Motor neuron (in vitro differentiated cells): ENCODE measurements around the gene UBR4. TPM values are rescaled to one million over a fixed set of nuclear protein-coding genes. Genes with fewer than 3 reads are reported as not detected.

Experiments used
- ATAC-seq, 8 experiments: fragments of 200-7000 bp; cut with Tn5 transposase; replicated peaks in 6 of 8; 2 replicates each; pipeline ENCODE4 v1.8.0; 2021; ENCODE audit warnings: mild to moderate bottlenecking in 8 of 8, moderate library complexity in 8 of 8
- H3K27ac ChIP-seq, 2 donors: fragments of 250-450 bp; sonication (Bioruptor Pico); 2 replicates each; pipeline ENCODE4 v1.9.0; 2021; ENCODE audit warnings: antibody characterized with exemption in 2 of 2, mild to moderate bottlenecking in 2 of 2, moderate library complexity in 1 of 2
- H3K4me1 ChIP-seq, 2 donors: fragments of 250-450 bp; sonication (Bioruptor Pico); replicated peaks in 1 of 2; 2 replicates each; pipeline ENCODE4 v1.6.1; 2021; ENCODE audit warnings: antibody characterized with exemption in 2 of 2, mild to moderate bottlenecking in 2 of 2, moderate library complexity in 1 of 2
- H3K4me3 ChIP-seq, 5 donors: fragments of 250-450 bp; sonication (Bioruptor Pico); 2 replicates each; pipeline ENCODE4 v1.9.0; 2021; ENCODE audit warnings: antibody characterized with exemption in 5 of 5, mild to moderate bottlenecking in 5 of 5, moderate library complexity in 4 of 5
- WGBS, 10 experiments: fragments of 450-650 bp; shearing (Covaris generic); methylation state at CpG; one replicate each; pipeline ENCODE4 v1.0.0; 2022; 5-methylcytosine and 5-hydroxymethylcytosine counted together
- in situ Hi-C, 9 experiments: fragments of 400-800 bp; cut with MboI; loops; one replicate each; pipeline ENCODE4 v1.15.0; 2021; ENCODE audit warnings: low sequenced_read_pairs in 9 of 9, low pct_unique_long_range_greater_than_20kb in 2 of 9; ENCODE audit not compliant: unreplicated experiment in 9 of 9
- total RNA-seq, 8 experiments: library from RNA; unstranded; fragments of 300-600 nt; gene quantifications; 2 replicates each; pipeline versions ENCODE4 v1.2.3 to v1.2.4, GENCODE V29; 2022

The UBR4 gene
- total RNA-seq, 8 experiments from 2014 or later = 67.4 to 206 (median 116) TPM

- Histone ChIP-seq H3K4me1 (peaks cover 0 to 3% of the 10 kb centered on the region in 2 donors), H3K4me3 (no peak overlapping the region), H3K27ac (no peak overlapping the region)
- peak in 2 of 8 experiments; percentile 8 to 9 for ATAC-seq
- in situ Hi-C loops = loop anchor here in 6 of 9 experiments (10.0 to 25.0 kb wide), 2 partner anchors 163 to 170 kb away; partner anchors contain the start of gene ALDH4A1 (in 6 of the 6)
- 80 to 97% (median 91%) methylated on average over 1 to 12 of the region's 21 CpGs; no CpG with 5 or more reads in 2 of the 10 experiments for WGBS, 10 experiments
Observed at GRCh38 chr1:19074902-19075721, 135.0 kb downstream of the UBR4 start.

DNA sequence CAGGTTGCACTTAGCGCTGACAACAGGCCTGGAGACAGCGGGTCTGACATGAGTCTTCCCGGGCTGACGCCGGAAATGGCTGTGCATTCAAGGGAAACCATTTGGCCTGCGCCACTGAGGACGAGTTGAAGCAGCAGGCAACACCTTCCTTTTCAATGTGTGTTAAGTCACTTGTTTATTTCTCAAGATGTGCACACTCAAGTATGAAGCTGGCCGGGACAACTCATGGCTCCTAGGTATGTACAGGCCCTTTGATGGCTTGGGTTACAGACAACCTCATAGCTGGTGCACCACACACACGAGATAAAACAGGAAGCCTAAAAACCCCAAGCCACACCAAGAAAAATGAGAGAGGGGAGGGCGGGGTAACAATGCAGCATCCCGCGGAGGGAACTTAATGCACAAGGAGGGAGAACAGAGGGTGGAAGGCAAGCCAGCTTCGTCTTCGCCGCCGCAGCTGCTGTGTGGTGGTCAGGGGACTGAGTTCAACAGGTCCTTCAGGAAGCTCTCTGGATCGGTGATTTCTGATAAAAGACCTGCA is 135.6 kb downstream of the UBR4 start:
- Histone ChIP-seq H3K4me1 (peaks cover 0 to 6% of the 10 kb centered on the region in 2 donors), H3K4me3 (no peak overlapping the region), H3K27ac (no peak overlapping the region)
- in situ Hi-C loops = loop anchor here in 3 of 9 experiments (10.0 to 25.0 kb wide), 2 partner anchors 162 to 170 kb away; partner anchors contain the start of gene ALDH4A1 (in 3 of the 3)
- WGBS, 10 experiments = 89 to 98% (median 91%) methylated on average over 2 to 15 of the region's 17 CpGs; no CpG with 5 or more reads in 4 of the 10 experiments
- ATAC-seq = no peak

GRCh38 chr1:19073311-19074186 is 136.5 kb downstream of the UBR4 start:
- Histone ChIP-seq H3K27ac (no peak overlapping the region), H3K4me1 (peaks cover 0 to 6% of the 10 kb centered on the region in 2 donors), H3K4me3 (no peak overlapping the region)
- ATAC-seq = no peak
- in situ Hi-C loops = loop anchor here in 3 of 9 experiments (10.0 to 25.0 kb wide), 2 partner anchors 161 to 169 kb away; partner anchors contain the start of gene ALDH4A1 (in 3 of the 3)
- WGBS, 10 experiments = 89 to 100% (median 92%) methylated on average over 1 to 15 of the region's 23 CpGs; no CpG with 5 or more reads in 4 of the 10 experiments

DNA sequence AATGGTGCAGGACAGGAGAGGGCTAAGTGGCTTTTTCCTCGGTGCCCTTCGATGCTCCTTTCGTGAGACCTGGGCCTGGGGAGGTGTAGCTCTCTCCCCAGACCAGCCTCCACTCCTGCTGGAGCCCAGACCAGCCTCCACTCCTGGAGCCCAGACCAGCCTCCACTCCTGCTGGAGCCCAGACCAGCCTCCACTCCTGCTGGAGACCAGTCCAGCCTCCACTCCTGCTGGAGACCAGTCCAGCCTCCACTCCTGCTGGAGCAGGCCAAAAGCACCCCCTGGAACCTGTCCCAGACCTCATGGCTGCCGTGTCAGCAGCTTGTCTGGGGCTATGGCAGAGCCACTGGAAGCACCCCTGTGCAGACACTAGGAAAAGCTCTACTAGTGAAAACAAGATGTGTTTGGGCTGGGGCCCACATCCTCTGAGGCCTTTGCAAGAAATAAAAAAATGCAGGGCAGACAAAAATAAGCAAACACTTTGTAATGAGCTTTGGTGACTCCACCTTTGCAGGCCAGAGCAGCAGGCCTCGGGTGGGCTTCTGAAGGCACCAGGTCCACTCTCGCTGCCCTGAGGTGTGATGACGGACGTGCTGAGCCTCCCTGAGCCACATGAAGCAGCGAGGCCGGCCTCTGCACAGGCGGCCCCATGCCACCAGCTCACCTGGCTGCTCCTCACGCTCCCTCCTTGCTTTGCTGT is 137.6 kb downstream of the UBR4 start:
- no peak for ATAC-seq
- Histone ChIP-seq H3K4me1 (peaks cover 0 to 6% of the 10 kb centered on the region in 2 donors), H3K27ac (no peak overlapping the region), H3K4me3 (no peak overlapping the region)
- 60 to 100% (median 85%) methylated on average over 1 to 8 of the region's 12 CpGs; no CpG with 5 or more reads in 2 of the 10 experiments for WGBS, 10 experiments
- in situ Hi-C loops = loop anchor here in 3 of 9 experiments (10.0 to 25.0 kb wide), 2 partner anchors 160 to 168 kb away; partner anchors contain the start of gene ALDH4A1 (in 3 of the 3)

DNA sequence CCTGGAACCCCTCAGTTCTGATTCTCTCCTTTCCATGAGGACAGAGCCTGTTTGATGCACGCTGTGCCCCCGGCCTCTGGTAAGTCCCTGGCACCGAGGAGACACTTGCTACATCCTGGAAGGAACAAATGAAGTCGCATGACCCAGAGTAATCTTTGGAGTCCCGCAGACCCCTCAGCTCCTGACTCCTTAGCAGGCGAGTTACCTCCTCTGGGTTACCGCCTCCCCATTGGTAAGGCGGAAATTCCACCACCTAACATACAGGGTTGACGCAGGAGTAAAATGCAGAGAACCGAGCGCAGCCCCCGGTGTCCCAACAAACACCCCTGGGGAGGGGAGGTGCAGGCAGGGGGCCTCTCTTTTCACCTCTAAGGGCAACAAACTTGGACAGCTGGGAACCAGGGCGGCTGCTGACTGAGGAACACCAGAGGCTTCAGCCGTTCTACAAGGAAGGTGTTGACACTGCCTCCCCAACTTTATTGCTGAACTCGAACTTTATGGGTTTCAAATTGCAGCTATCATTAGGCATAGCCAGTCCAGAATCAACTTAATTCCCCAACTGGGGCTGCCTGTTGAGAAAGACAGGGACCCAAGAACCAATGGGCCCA is 138.3 kb downstream of the UBR4 start:
- no peak for ATAC-seq
- H3K4me1 ChIP-seq = peaks cover 6 to 8% of the 10 kb centered on the region in 2 donors
- H3K4me3 ChIP-seq = no peak overlapping the region
- H3K27ac ChIP-seq = no peak overlapping the region
- in situ Hi-C loops = loop anchor here in 3 of 9 experiments (10.0 to 25.0 kb wide), 2 partner anchors 159 to 167 kb away; partner anchors contain the start of gene ALDH4A1 (in 3 of the 3)
- 0 to 100% (median 81%) methylated on average over 1 to 13 of the region's 15 CpGs; no CpG with 5 or more reads in 2 of the 10 experiments for WGBS, 10 experiments

- WGBS, 10 experiments = 10 to 100% (median 66%) methylated on average over 1 to 14 of the region's 17 CpGs; no CpG with 5 or more reads in 1 of the 10 experiments
- peaks cover 10 to 12% of the 10 kb centered on the region in 2 donors for H3K4me1 ChIP-seq
- H3K4me3 ChIP-seq = no peak overlapping the region
- peak in 1 of 8 experiments; percentile 5 for ATAC-seq
- no peak overlapping the region for H3K27ac ChIP-seq
- in situ Hi-C loops = loop anchor here in 3 of 9 experiments (10.0 to 25.0 kb wide), 2 partner anchors 159 to 166 kb away; partner anchors contain the start of gene ALDH4A1 (in 3 of the 3)
Observed at GRCh38 chr1:19070891-19071621, 139.0 kb downstream of the UBR4 start.

DNA sequence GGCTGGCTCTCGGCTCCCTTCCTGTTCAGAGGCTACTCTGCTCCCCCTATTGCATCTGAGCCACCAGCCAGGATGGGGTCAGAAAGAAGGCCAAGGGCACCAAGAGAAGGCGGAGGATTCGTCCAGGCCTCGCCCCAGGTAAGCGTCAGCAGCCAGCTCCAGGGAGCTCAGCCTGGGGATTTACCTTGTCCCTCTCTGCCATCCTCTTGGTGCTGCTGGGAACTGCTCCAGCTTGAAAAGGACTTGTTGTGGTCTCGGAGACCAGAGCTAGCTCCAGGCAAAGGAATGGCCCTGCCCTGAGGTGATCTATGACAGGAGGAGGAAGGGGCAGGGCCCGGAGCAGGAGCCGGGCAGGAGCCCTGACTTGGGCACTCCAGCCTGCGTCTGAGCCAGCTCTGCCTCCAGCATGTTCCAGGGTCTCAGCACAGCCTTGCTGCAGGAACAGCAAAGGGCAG is 139.8 kb downstream of the UBR4 start:
- WGBS, 10 experiments = 57 to 89% (median 69%) methylated on average over 2 to 5 of the region's 9 CpGs; no CpG with 5 or more reads in 6 of the 10 experiments
- in situ Hi-C loops = loop anchor here in 3 of 9 experiments (10.0 to 25.0 kb wide), 2 partner anchors 158 to 165 kb away; partner anchors contain the start of gene ALDH4A1 (in 3 of the 3)

DNA sequence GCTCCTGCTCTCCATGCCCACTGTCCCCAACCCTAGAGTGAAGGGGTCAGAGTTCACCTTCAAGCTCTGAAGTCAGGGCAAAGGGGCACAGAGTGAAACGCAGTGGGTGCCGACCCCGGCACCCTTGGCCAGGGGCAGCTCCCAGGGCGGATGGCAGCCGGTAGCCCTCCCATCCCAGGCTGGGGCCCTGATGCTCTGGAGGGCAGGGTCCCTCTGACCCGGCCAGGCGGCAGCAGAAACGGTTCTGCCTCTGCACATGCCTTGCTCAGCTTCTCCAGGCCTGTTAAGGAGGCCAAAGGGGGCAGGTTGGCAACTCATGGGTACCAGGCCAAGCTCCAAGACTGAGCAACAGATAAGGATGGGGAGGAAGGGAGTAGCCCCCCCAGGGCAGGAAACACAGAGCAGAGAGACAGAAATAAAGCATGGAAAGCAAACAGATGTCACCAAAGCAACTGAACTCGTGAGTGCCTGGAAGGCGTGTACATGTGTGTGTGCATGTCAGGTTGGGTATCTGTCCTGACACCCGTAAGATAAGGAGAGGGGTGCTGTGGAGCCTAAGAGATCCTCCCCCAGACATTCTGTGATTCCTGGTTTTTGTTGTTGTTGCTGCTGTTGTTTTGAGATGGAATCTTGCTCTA is 141.3 kb downstream of the UBR4 start:
- peaks cover 10 to 12% of the 10 kb centered on the region in 2 donors for H3K4me1 ChIP-seq
- no peak overlapping the region for H3K4me3 ChIP-seq
- 79 to 100% (median 82%) methylated on average over 3 to 6 of the region's 11 CpGs; no CpG with 5 or more reads in 4 of the 10 experiments for WGBS, 10 experiments
- no peak overlapping the region for H3K27ac ChIP-seq
- in situ Hi-C loops = loop anchor here in 2 of 9 experiments (25.0 kb wide), 1 partner anchor 156 kb away; the partner anchor contains the start of gene ALDH4A1 (in 2 of the 2)
- ATAC-seq = peak in 3 of 8 experiments; percentile 5 to 16 (median 14)

More for the DNA sequence above, 139.8 kb downstream of the UBR4 start:
- Histone ChIP-seq H3K27ac (no peak overlapping the region), H3K4me1 (peaks cover 10 to 12% of the 10 kb centered on the region in 2 donors), H3K4me3 (no peak overlapping the region)
- ATAC-seq = peak in 2 of 8 experiments; percentile 12 to 13

- Histone ChIP-seq H3K4me3 (no peak overlapping the region), H3K27ac (no peak overlapping the region), H3K4me1 (peaks cover 10 to 12% of the 10 kb centered on the region in 2 donors)
- in situ Hi-C loops = loop anchor here in 2 of 9 experiments (25.0 kb wide), 1 partner anchor 156 kb away; the partner anchor contains the start of gene ALDH4A1 (in 2 of the 2)
- no peak for ATAC-seq
- 80 to 100% (median 86%) methylated on average over 1 to 9 of the region's 14 CpGs; no CpG with 5 or more reads in 6 of the 10 experiments for WGBS, 10 experiments
Observed at GRCh38 chr1:19067912-19068638, 142.0 kb downstream of the UBR4 start.
